ENCODE data around the gene SAP25.

The SAP25 gene

DNA sequence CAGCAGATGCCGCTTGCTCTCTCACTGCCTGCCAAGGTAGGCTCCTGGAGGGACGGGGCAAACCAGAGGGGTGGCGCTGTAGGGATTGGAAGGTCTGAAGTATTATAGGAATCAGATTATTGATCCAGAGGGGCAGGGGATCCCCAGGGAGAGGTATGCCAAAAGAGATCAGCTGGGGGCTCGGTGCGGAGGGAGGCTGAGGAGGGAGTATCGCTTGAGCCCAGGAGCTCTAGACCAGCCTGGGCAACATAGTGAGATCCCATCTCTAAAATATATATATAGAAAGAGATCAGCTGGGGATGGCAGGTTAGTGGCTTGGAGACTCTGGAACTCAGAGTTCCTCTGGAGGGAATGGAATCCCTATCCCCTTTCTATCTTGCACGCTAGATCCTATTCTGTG lies 21.5 kb upstream of the SAP25 start:
- H3K4me3 ChIP-seq (ENCODE audit: low read depth, low read length) = no peak overlapping the region
- in situ Hi-C loops (cut with HindIII; ENCODE audit: low sequenced_read_pairs) = no loop called here
- DNase-seq (ENCODE audit: low read depth) = no peak
- TF ChIP-seq, protein P1, sequence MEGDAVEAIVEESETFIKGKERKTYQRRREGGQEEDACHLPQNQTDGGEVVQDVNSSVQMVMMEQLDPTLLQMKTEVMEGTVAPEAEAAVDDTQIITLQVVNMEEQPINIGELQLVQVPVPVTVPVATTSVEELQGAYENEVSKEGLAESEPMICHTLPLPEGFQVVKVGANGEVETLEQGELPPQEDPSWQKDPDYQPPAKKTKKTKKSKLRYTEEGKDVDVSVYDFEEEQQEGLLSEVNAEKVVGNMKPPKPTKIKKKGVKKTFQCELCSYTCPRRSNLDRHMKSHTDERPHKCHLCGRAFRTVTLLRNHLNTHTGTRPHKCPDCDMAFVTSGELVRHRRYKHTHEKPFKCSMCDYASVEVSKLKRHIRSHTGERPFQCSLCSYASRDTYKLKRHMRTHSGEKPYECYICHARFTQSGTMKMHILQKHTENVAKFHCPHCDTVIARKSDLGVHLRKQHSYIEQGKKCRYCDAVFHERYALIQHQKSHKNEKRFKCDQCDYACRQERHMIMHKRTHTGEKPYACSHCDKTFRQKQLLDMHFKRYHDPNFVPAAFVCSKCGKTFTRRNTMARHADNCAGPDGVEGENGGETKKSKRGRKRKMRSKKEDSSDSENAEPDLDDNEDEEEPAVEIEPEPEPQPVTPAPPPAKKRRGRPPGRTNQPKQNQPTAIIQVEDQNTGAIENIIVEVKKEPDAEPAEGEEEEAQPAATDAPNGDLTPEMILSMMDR (IDR thresholded peaks at IDR 0.05; ENCODE audit: low read depth, low read length, missing control alignments) = no peak

DNA sequence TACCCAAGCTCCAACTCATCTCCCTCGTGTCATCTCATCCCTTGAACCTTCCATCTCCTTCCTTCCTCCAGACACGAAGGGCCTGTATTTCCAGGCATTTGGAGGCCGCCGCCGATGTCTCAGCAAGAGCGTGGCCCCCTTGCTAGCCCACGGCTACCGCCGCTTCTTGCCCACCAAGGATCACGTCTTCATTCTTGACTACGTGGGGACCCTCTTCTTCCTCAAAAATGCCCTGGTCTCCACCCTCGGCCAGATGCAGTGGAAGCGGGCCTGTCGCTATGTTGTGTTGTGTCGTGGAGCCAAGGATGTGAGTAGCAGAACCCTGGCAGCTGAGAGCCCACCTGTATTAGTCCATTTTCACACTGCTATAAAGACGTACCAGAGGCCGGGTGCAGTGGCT lies 17.9 kb upstream of the SAP25 start:
- TF ChIP-seq, protein P1 (IDR thresholded peaks at IDR 0.05; ENCODE audit: low read depth, low read length, missing control alignments) = no peak
- DNase-seq (ENCODE audit: low read depth) = no peak
- no peak overlapping the region for H3K4me3 ChIP-seq (ENCODE audit: low read depth, low read length)
- in situ Hi-C loops (cut with HindIII; ENCODE audit: low sequenced_read_pairs) = no loop called here

DNA sequence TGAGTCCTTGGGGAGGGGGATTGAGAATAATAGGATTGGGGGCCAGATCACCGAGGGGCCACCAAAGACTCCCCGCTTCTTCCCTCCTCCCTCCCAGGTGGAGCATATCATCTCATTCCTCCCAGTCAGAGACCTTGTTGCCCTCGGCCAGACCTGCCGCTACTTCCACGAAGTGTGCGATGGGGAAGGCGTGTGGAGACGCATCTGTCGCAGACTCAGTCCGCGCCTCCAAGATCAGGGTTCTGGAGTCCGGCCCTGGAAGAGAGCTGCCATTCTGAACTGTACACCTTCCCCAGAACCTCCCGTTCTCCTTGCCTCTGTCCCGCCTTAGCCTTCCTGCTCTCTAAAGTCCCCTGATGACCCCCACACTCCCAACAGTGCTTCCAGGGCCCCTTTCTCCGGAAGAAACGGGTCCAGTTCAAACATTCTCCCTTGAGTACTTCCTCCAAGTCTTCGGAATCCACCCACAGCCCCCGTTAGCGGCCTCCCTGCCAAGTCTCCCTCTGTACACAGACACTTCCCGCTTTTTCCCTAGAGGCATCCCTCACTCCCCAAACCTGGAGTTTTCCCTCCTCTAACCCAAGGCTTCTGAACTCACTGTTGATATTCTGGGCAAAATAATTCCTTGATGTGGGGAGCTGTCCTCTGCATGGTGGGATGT lies 16.5 kb upstream of the SAP25 start:
- DNase-seq (ENCODE audit: low read depth) = no peak
- no peak overlapping the region for H3K4me3 ChIP-seq (ENCODE audit: low read depth, low read length)
- in situ Hi-C loops (cut with HindIII; ENCODE audit: low sequenced_read_pairs) = no loop called here
- TF ChIP-seq, protein P1 (IDR thresholded peaks at IDR 0.05; ENCODE audit: low read depth, low read length, missing control alignments) = no peak

DNA sequence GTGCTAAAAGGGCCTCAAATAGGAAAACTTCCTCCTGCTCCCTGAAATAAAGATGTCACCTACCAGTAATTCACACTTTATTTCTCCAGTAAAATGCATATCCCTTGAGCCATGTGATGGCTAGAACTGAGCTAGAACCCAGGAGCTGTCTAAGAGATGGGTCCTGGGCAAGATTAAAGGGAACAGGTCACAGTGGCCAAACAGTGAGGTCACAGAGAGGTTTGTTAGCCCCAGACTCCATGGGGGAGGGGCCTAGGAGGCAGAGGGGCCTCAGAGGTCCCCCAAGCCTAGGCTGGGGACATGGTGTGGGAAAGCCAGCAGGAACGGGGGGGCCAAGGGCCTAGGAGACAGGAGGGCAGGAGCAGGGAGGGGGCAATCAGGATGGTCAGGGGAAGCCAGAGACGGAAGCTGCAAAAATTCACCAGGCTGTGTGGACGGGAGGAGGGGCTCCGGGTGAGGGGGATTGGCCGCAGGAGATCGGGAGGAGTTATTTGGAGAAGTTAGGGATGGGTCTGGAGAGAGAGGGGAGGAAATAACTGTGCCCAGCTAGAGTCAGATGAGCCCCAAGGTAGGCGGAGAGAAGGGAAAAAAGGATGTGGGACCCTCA lies 15.7 kb upstream of the SAP25 start:
- H3K4me3 ChIP-seq (ENCODE audit: low read depth, low read length) = no peak overlapping the region
- no peak for DNase-seq (ENCODE audit: low read depth)
- TF ChIP-seq, protein P1 (IDR thresholded peaks at IDR 0.05; ENCODE audit: low read depth, low read length, missing control alignments) = no peak
- in situ Hi-C loops (cut with HindIII; ENCODE audit: low sequenced_read_pairs) = no loop called here

DNA sequence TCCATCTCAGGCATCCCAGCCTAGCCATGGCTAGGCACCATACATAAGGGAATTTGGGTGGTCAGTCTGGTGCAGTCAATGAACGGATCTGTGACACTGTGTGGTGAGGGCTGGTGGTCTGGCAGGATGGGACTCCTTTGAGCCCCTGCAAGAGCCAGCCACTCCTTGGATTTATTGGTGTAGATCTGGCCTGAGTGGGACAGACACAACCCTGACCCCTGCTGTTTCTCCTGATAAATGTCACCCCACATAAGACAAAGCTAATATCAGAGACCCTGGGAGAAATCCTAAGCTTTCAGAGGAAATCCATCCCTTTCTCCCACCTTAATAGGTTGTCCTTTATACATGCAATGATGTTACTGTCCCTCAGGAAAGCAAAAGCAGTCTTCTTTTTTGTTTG lies 14.7 kb upstream of the SAP25 start:
- TF ChIP-seq, protein P1 (IDR thresholded peaks at IDR 0.05; ENCODE audit: low read depth, low read length, missing control alignments) = peak; percentile 12
- H3K4me3 ChIP-seq (ENCODE audit: low read depth, low read length) = no peak overlapping the region
- no peak for DNase-seq (ENCODE audit: low read depth)
- in situ Hi-C loops (cut with HindIII; ENCODE audit: low sequenced_read_pairs) = no loop called here

DNA sequence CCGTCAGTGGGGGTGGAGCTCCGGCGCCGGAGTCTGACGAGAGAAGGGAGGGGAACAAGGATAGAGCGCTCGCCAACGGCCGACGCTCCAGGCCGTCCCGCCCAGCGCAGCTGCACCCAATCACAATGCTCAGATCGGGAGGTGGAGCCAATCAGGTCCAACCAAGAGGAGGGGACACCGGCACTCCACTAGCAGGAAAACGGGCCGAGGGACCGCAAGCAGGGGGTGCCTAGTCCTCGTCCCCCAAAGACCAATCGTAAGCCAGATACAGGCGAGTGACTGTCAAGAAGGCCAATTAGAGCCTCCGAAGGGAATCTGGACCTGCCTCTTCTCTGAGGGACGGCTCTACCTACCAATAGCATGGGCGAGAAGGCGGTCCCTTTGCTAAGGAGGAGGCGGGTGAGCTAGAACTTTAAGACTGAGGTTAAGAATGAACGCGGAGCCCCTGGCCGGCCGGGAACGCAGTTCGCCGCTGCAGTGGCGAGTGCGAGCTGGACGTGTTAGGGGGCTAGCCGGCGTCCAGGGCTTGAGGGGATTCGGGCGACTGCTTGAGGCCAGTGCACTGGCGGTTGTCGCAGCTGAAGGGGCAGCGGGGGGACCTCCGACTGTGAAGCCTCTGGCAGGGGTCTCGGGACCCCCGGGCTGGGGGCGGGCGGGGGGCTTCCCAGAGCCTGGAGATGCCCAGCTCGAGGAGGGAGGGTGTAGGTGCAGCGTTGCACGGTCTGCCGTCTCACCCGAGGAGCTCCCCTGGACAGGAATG lies 12.7 kb upstream of the SAP25 start, which contains the start of gene FBXO24:
FBXO24 (plus strand) TSS at position 63 of the 760 bp plus-strand sequence; CDS start at position 361, 298 bp downstream.
- in situ Hi-C loops (cut with HindIII; ENCODE audit: low sequenced_read_pairs) = no loop called here
- TF ChIP-seq, protein P1 (IDR thresholded peaks at IDR 0.05; ENCODE audit: low read depth, low read length, missing control alignments) = no peak
- DNase-seq (ENCODE audit: low read depth) = peak; percentile 100
- peak within 1 kb of the TSS; percentile 93 for H3K4me3 ChIP-seq (ENCODE audit: low read depth, low read length)

Data from astrocyte of the cerebellum (primary cell).